GM12865 (cell line): ENCODE measurements around the gene KCNAB1.
A peak's percentile ranks its signal among the peaks of the same experiment; 100 is the strongest.

Experiments used
- DNase-seq: peaks from one replicate; pipeline ENCODE4 v3.0.0; 2010; ENCODE audit warnings: low read depth
- H3K4me3 ChIP-seq: 2 replicates; pipeline ENCODE4 v1.5.1; 2011; ENCODE audit warnings: mild to moderate bottlenecking, low read depth, low read length, control low read depth
- CTCF ChIP-seq: IDR thresholded peaks from 2 replicates; pipeline ENCODE4 v1.5.1; 2011; ENCODE audit warnings: low read length, control low read depth, low read depth, inconsistent platforms; ENCODE audit not compliant: insufficient read depth; ENCODE audit errors: missing control alignments

KCNAB1 gene

GRCh38 chr3:156519758-156520162, 399.4 kb downstream of the KCNAB1 start:
- peak; percentile 24 for DNase-seq
- TF ChIP-seq CTCF = no peak
- H3K4me3 ChIP-seq = no peak overlapping the region

- no peak for DNase-seq
- H3K4me3 ChIP-seq = no peak overlapping the region
- TF ChIP-seq CTCF = no peak
Measured at GRCh38 chr3:156522673-156523072, 402.3 kb downstream of the KCNAB1 start.

- DNase-seq = no peak
- no peak overlapping the region for H3K4me3 ChIP-seq
- TF ChIP-seq CTCF = no peak
Measured at GRCh38 chr3:156525808-156526207, 405.4 kb downstream of the KCNAB1 start.

GRCh38 chr3:156527060-156527459, 406.7 kb downstream of the KCNAB1 start:
- no peak for TF ChIP-seq CTCF
- no peak for DNase-seq
- H3K4me3 ChIP-seq = no peak overlapping the region

- TF ChIP-seq CTCF = no peak
- H3K4me3 ChIP-seq = no peak overlapping the region
- no peak for DNase-seq
Measured at GRCh38 chr3:156530980-156531379, 410.6 kb downstream of the KCNAB1 start.

GRCh38 chr3:156532730-156533129, 412.4 kb downstream of the KCNAB1 start:
- no peak for DNase-seq
- TF ChIP-seq CTCF = no peak
- no peak overlapping the region for H3K4me3 ChIP-seq

GRCh38 chr3:156533205-156533604, 412.8 kb downstream of the KCNAB1 start:
- no peak for DNase-seq
- no peak for TF ChIP-seq CTCF

More at GRCh38 chr3:156533205-156533604, 412.8 kb downstream of the KCNAB1 start:
- H3K4me3 ChIP-seq = no peak overlapping the region
